ENCODE measurements around the gene GALNT10. TPM values are rescaled to one million over a fixed set of nuclear protein-coding genes. Genes with fewer than 3 reads are reported as not detected.

The GALNT10 gene
- total RNA-seq, 1 experiment from 2014 or later: 27.8 TPM

DNA sequence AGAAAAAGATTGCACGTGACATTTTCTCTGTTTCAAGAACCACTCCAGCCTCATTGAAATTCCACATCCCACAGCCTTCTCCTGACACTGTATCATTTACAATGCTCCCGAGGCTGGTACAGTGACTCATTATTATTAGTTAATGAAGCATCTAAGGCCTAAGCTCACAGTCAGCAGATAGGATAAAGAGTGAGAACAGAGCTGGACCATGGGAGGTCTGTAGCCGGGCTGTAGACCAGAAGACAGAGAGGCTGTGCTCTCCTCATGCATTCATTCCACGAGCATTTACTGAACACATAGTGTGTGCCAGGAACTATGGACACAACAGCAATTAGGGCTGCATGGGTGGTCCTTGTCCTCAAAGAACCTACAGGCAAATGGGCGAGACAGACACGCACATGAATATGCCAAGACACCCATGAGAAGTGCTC, 47.3 kb upstream of the GALNT10 start:
- intact Hi-C loops (cut with micrococcal nuclease): no loop called here
- peaks cover 7% of the 10 kb centered on the region; the same call in 1 of the 2 replicates for H3K27me3 ChIP-seq (ENCODE audit: insufficient read depth, low read length)
- H3K27ac ChIP-seq (ENCODE audit: low read depth, low read length): no peak overlapping the region
- POLR2A ChIA-PET: no interaction called here
- CTCF ChIA-PET: no interaction called here
- ATAC-seq (no peak), DNase-seq (ENCODE audit: low read depth, low spot score) (no peak)
- H3K4me2 ChIP-seq (ENCODE audit: low read length): no peak overlapping the region
- BruUV-seq (replicated peaks): no TSS peak
- no peaks in the 10 kb centered on the region for H4K20me1 ChIP-seq (ENCODE audit: insufficient read depth)
- H3K79me2 ChIP-seq (ENCODE audit: insufficient read depth, low read length): no peaks in the 10 kb centered on the region
- H3K4me1 ChIP-seq (ENCODE audit: control insufficient read depth in 1 of 2, insufficient read depth in 2 of 2, low read length in 2 of 2): no peaks in the 10 kb centered on the region
- H2AFZ ChIP-seq (ENCODE audit: low read depth, low read length, poor library complexity, severe bottlenecking): no peak overlapping the region
- H3K4me3 ChIP-seq (replicated peaks in 1 of 2; ENCODE audit: low read depth in 1 of 2, low read length in 2 of 2): no peak overlapping the region
- no peaks in the 10 kb centered on the region for H3K9me3 ChIP-seq (ENCODE audit: control insufficient read depth in 1 of 2, insufficient read depth in 1 of 2, low read depth in 1 of 2, low read length in 2 of 2)
- RAD21 ChIA-PET (ENCODE audit: low non-redundant PET in 1 of 2, low total read pairs in 2 of 2, uncharacterized antibody in 2 of 2, unreplicated experiment in 2 of 2): no interaction called here
- no peaks in the 10 kb centered on the region for H3K36me3 ChIP-seq (ENCODE audit: control insufficient read depth in 1 of 2, insufficient read depth in 2 of 2, low read length in 2 of 2)
- TF ChIP-seq ZBTB33 (IDR thresholded peaks at IDR 0.05; ENCODE audit: extremely low read depth, insufficient replicate concordance, low read length) (no peak), POLR2AphosphoS5 (IDR thresholded peaks at IDR 0.05; ENCODE audit: low read depth, low read length) (no peak), ZFX (IDR thresholded peaks at IDR 0.05) (no peak), JUND (IDR thresholded peaks at IDR 0.05) (no peak), SRF (IDR thresholded peaks at IDR 0.05; ENCODE audit: low read depth) (no peak), SIN3A (IDR thresholded peaks at IDR 0.05; ENCODE audit: low read depth) (no peak), YY1 (IDR thresholded peaks at IDR 0.05; ENCODE audit: extremely low read depth, insufficient replicate concordance, low read depth, low read length) (no peak), EZH2 (IDR thresholded peaks at IDR 0.05) (no peak), EGR1 (IDR thresholded peaks at IDR 0.05; ENCODE audit: low read depth) (no peak), ELF1 (IDR thresholded peaks at IDR 0.05; ENCODE audit: borderline replicate concordance, low read depth) (no peak)
- no peaks in the 10 kb centered on the region for H3K9me2 ChIP-seq (ENCODE audit: insufficient read depth)
- no peak overlapping the region for H3K9ac ChIP-seq (ENCODE audit: low read length)

All from HCT116 (cell line).